GM19463 (cell line): Measurements from ENCODE around the gene TIMM10.

Experiments used
- ATAC-seq: cut with Tn5 transposase; IDR thresholded peaks from one replicate; pipeline ENCODE4 v1.9.1; 2021; ENCODE audit warnings: mild to moderate bottlenecking, moderate library complexity; ENCODE audit not compliant: unreplicated experiment

TIMM10 gene

GRCh38 chr11:57487021-57487778 is 43.4 kb downstream of the TIMM10 start:
- no peak for ATAC-seq

GRCh38 chr11:57485217-57485990 is 45.1 kb downstream of the TIMM10 start:
- no peak for ATAC-seq

- ATAC-seq = peak; percentile 63
These were observed 46.3 kb downstream of the TIMM10 start for GRCh38 chr11:57484141-57484710.

GRCh38 chr11:57483562-57483918 is 47.0 kb downstream of the TIMM10 start:
- ATAC-seq = no peak

DNA sequence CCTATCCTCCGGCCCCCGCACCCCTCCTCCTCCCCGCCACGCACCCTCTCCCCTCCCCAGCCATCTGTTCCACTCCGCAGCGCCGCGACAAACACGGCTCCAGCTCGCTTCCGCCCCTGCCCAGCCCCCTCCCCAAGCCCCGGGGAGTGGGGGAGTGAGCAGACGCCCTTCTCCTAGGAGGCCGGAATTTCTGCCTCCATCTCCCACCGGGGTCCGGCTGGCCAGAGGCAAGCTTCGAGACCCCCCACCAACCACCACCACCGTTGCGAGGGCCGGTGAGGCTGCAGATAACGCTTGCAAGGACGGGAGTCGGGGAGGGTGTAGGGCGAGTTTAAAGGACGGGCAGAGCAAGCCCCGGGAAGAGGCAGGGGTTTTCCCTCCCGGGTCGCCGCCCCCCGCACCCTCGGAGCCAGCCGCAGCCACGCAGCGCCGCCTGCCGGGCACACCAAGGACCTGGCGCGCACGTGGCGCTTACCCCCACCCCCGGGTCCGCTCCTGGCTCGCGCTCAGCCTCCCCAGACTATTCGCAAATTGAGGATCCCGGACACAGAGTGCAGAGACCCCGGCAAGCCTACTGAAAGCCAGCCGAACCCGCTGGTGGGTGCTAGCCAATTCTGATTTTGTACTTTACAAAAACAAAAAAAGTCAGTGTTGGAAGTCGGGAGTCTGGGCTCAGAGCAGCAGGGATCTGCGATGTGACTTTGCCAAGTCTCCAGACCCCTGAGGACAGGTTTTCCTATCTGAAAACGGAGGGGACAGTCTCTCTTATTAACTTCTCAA is 47.6 kb downstream of the TIMM10 start:
- ATAC-seq = peak; percentile 60

DNA sequence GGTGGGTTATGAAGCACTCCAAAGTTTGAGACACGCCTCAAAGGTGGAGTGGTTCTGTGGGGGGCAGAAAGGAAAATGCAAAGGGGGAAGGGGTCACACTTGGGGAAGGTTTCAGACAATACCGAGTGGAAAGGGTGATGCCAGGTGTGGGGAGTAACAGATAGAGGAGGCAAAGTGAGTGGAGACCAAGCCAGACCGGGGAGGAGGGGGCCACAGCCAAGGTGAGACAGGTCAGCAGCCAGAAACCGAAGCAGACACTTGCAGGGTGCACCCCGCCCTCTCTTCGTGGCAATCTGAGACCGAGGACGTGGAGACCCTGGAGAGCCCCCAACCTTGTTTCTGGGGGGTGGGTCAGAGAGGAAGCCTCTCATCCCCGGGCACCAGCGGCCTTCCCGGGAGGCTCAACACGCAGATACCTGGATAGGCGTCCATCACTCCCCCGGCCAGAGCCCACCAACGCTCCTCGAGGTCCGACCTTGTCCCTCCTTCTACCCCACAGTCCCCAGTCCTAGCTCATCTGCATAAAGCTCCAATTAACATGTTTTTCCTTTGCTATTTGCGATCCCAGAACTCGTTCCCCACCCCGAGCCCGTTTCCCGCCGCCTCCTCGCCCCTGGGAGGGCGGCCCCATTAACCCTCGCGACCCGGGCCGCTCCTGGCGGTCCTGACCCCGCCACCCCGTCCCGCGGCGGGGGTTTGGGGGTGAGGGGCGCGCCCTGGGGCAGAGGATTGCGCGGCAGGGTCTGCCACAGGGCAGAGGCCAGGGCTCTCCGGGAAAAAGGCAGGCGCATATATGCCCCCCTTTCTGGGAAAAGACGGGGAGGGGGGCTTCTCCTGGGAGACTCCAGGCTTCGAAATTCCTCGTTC is 48.4 kb downstream of the TIMM10 start:
- no peak for ATAC-seq

DNA sequence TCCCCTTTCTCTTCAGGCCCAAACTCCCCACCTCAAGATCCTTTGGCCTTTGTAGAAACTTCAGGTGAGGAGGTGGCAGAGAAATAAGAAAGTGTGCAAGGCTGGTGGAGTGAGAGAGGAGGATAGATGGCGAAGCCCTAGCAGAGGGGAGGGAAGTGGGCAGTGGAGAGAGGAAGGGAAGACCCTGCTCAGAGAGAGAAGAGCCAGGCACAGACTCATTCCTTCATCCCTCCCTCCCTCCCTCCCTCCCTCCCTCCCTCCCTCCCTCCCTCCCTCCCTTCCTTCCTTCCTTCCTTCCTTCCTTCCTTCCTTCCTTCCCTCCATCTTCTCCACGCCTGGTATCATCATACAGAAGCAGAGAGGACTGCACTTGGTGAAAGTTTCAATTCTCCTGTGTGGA is 49.2 kb downstream of the TIMM10 start:
- no peak for ATAC-seq

DNA sequence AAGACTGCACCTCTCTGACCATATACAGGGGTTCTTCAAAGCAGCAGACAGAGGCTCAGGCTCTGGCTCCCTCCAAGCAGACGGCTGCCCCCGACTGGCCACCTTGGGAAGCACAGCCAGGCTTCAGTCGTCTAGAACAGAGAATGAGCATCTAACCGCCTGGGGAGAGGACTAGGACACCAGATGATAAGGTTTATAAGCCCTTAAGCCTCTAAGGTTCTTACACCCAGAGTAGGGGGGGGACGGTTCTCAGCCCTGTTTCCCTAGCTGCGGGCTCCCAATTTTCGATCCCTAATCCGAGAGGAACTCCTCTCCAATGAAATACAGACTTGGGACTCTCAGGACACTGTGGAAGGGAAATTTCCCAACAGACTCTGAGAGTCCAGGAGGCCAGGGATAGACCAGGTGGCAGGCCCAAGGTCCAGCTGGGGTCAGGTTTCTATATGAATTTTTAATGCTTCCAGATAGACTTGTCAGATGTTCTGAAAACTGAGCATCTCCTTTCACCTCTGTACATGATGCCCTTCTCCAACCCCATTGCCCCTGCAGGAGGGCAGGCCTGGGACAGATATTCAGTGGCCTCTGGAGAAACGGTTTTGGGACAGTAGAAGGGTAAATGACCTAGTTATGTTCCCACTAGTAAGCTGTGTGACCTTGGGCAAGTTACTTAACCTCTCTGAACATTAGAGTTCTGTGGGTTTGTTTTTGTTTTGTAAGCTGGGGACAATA is 50.0 kb downstream of the TIMM10 start:
- no peak for ATAC-seq

GRCh38 chr11:57479911-57480310 is 50.6 kb downstream of the TIMM10 start:
- ATAC-seq = no peak

DNA sequence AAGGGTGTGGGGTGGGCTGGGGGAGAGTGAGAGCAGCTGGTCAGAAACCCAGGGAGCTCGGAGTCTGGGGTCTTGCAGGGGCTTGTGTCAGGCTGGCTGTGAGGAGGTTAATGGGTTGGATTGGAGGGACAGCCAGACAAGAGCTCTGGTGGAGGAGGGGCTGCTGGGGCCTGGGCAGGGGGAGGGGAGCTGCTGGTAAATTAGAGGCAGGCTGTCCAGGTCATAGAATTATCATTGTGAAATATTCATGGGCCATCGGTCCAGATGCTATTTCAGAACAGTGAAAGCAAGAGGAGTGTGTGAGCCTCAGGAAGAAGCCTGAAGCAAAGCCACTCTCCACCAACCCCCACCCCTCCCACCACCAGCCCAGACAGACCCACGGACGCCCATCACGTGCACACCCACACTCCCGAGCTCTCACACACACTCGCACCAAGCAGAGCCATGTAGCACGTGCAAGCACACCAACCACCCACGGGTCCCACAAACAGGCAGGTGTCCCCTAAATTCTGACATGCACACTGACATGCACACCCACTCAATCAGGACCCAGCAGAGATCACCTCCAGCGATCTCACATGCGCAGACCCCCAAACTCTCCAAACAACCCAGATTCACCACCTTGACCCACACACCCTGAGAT is 51.4 kb downstream of the TIMM10 start:
- ATAC-seq = no peak
